Brain microvascular endothelial cell (primary cell): ENCODE data around the gene ZDHHC11.
"Not testable (repeated sequence)": the region's sequence is repeated elsewhere in the genome, so short reads cannot be mapped to it uniquely, and the experiment has no call there.

Experiments
- DNase-seq: peaks from one replicate; pipeline ENCODE4 v3.0.0-alpha.2; 2020
- H3K27ac ChIP-seq: fragments of 250-450 bp; sonication (Bioruptor Pico); 2 replicates; pipeline ENCODE4 v1.5.1; 2020; ENCODE audit warnings: mild to moderate bottlenecking, moderate library complexity
- H3K27me3 ChIP-seq: fragments of 250-450 bp; sonication (Bioruptor Pico); replicated peaks from 2 replicates; pipeline ENCODE4 v1.5.1; 2020; ENCODE audit warnings: mild to moderate bottlenecking
- H3K36me3 ChIP-seq: fragments of 250-450 bp; sonication (Bioruptor Pico); replicated peaks from 2 replicates; pipeline ENCODE4 v1.5.1; 2020; ENCODE audit warnings: mild to moderate bottlenecking
- H3K4me3 ChIP-seq: 2 replicates; pipeline ENCODE4 v1.5.1; 2011; ENCODE audit warnings: low read depth, mild to moderate bottlenecking, control low read depth, low read length, moderate library complexity
- in situ Hi-C: cut with HindIII; loops from 2 replicates; pipeline ENCODE4 v1.10.0; 2017; ENCODE audit warnings: low sequenced_read_pairs, low pct_ligation_motif_present
- TF ChIP-seq, protein P1 (sequence below): IDR thresholded peaks from 2 replicates; pipeline ENCODE4 v1.5.1; 2011; ENCODE audit warnings: low read depth, mild to moderate bottlenecking, moderate library complexity, low read length, control low read depth, inconsistent platforms; ENCODE audit errors: missing control alignments

The ZDHHC11 gene

DNA sequence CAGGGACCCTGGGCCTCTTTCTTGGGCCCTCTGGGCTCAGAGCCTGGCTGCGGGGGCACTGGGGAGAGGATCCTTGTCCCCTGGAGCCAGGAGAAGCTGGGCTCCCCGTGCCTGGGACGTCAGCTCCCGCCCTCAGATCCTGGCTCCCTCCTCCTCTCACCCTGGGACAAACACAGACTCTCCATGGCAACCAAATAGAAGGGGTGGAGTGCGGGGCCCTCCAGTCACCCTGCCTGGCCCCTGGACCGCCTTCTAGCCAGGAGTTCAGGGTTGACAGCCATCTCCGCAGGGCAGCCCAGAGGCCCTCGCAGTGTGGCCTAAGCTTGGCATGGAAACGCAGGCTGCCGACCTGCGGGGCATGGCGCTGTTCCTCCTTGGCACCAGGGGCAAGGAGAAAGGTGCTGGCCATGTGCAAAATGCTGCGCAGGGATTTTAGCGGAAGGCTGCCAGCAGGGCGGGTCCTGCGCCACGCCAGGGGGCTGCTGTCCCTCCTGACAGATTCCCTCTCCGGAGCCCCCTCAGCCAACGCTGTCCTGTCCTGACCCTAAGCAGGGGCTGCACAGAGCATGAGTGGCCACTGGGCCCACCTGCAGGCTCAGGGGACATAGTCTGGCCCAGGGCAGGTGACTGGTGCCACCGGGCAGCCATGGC lies 1.0 kb downstream of the ZDHHC11 start:
- DNase-seq: no peak
- Histone ChIP-seq H3K4me3 (no peak overlapping the region), H3K27ac (no peak overlapping the region), H3K36me3 (no peaks in the 10 kb centered on the region), H3K27me3 (peaks cover 9% of the 10 kb centered on the region)
- in situ Hi-C loops: no loop called here
- TF ChIP-seq, protein P1, sequence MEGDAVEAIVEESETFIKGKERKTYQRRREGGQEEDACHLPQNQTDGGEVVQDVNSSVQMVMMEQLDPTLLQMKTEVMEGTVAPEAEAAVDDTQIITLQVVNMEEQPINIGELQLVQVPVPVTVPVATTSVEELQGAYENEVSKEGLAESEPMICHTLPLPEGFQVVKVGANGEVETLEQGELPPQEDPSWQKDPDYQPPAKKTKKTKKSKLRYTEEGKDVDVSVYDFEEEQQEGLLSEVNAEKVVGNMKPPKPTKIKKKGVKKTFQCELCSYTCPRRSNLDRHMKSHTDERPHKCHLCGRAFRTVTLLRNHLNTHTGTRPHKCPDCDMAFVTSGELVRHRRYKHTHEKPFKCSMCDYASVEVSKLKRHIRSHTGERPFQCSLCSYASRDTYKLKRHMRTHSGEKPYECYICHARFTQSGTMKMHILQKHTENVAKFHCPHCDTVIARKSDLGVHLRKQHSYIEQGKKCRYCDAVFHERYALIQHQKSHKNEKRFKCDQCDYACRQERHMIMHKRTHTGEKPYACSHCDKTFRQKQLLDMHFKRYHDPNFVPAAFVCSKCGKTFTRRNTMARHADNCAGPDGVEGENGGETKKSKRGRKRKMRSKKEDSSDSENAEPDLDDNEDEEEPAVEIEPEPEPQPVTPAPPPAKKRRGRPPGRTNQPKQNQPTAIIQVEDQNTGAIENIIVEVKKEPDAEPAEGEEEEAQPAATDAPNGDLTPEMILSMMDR: no peak

DNA sequence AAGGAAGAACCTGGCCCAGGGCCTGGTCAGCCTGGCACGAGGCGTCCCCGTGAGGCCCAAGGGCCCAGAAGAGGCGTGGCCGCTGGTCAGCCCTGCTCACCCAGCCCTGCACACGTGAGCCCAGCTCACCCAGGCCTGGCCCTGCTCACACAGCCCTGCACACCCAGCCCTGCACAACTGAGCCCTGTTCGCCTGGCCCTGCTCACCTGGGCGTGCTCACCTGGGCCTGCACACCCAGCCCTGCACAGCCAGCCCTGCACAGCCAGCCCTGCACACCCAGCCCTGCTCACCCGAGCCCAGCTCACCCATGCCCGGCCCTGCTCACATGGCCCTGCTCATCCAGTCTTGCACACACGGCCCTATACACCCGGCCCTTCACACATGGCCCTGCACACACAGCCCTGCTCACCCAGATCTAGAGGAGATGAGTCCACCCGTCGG lies 2.1 kb downstream of the ZDHHC11 start:
- Histone ChIP-seq H3K27me3 (peaks cover 9% of the 10 kb centered on the region), H3K4me3 (no peak overlapping the region), H3K36me3 (no peaks in the 10 kb centered on the region), H3K27ac (no peak overlapping the region)
- no peak for DNase-seq
- in situ Hi-C loops: no loop called here
- TF ChIP-seq, protein P1: no peak

DNA sequence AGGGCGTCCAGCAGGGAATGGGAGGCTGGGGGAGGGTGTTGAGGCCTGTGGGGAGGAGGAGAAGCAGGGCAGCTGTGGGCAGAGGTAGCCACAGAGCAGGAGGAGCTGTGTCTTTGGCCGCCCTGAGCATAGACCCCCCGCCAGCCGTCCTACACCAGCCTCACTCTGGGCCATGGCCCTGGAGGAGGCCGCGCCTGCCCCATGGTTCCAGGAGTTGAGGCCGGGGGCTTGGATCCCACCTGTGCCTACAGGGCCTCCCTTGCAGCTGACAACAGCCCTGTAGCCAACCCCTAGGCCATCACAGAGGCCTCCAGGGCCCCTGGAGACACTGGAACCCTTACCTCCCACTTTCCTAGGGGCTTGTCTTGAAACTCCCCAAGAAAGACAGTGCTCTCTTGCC lies 3.0 kb downstream of the ZDHHC11 start:
- H3K27me3 ChIP-seq, H3K36me3 ChIP-seq, in situ Hi-C loops, DNase-seq, H3K4me3 ChIP-seq, H3K27ac ChIP-seq: not testable (repeated sequence)

DNA sequence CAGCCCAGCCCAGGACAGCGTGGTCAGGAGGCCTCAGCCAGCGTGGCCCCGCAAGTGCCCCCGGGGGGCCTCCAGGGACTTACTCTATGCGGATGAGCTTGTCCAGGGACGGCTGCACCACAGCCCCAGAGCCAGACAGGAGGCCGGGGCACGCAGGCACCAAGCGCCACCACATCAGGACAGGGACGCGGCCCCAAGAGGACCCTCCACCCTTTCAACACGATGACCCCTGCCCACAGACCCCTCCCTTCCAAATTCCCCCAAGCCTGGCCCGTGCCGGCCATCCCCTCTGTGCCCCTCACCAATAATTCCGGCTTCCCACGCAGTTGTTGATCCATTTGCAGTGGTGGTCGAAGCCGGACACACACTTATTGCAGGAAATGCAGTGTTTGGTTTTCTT lies 3.6 kb downstream of the ZDHHC11 start:
- DNase-seq, in situ Hi-C loops, H3K27ac ChIP-seq, H3K27me3 ChIP-seq, H3K4me3 ChIP-seq, H3K36me3 ChIP-seq: not testable (repeated sequence)

DNA sequence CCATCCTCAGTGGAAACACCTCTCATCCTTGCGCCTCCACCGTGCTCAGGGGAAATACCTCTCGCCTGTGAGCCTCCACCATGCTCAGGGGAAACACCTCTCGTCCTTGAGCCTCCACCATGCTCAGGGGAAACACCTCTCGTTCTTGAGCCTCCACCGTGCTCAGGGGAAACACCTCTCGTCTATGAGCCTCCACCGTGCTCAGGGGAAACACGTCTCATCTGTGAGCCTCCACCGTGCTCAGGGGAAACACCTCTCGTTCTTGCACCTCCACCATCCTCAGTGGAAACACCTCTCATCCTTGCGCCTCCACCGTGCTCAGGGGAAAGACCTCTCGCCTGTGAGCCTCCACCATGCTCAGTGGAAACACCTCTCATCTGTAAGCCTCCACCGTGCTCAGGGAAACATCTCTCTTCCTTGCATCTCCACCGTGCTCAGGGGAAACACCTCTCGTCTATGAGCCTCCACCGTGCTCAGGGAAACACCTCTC lies 4.1 kb downstream of the ZDHHC11 start:
- in situ Hi-C loops: not testable (repeated sequence)

DNA sequence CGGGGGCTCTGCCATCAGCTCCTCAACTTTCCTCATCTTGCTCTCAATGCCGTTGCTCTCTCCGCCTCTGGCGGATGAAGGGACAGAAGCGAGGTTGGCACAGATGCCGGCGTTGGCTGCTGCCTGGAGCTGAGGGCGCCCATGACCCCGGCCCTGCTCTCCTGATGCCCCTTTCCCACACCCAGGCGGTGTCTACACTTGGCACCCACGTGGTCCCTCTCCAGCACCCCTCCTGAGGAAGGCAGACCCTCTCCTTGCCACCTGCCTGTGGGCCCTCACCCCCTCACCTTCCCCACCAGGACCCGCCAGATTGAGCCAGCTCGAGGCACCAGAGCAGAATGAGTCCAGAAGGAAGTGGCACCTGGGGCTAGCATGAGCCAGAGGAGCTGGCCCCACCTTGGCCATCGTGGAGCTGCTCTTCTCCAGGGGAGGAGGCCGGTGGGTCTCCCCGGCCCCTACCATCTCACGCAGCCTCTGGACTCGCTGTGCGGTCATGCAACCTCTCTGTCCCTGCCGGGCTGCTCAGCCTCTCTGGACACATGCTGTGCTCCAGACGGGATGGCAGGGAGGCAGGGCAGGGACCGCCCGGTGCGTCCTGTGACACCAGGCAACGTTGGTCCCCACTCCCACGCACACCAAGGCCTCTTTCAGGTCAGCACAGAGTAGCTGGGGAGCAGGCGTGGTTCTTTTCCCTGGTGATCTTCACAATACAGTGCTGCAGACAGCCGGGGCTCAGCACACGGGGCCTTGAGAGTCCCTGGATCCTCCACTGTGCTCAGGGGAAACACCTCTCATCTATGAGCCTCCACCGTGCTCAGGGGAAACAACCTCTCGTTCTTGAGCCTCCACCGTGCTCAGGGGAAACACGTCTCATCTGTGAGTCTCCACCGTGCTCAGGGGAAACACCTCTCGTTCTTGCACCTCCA lies 4.8 kb downstream of the ZDHHC11 start:
- H3K27me3 ChIP-seq, H3K36me3 ChIP-seq, in situ Hi-C loops, H3K4me3 ChIP-seq, DNase-seq, H3K27ac ChIP-seq: not testable (repeated sequence)

More for the DNA sequence above, 4.1 kb downstream of the ZDHHC11 start:
- H3K36me3 ChIP-seq, H3K27ac ChIP-seq, H3K27me3 ChIP-seq, DNase-seq, H3K4me3 ChIP-seq: not testable (repeated sequence)

DNA sequence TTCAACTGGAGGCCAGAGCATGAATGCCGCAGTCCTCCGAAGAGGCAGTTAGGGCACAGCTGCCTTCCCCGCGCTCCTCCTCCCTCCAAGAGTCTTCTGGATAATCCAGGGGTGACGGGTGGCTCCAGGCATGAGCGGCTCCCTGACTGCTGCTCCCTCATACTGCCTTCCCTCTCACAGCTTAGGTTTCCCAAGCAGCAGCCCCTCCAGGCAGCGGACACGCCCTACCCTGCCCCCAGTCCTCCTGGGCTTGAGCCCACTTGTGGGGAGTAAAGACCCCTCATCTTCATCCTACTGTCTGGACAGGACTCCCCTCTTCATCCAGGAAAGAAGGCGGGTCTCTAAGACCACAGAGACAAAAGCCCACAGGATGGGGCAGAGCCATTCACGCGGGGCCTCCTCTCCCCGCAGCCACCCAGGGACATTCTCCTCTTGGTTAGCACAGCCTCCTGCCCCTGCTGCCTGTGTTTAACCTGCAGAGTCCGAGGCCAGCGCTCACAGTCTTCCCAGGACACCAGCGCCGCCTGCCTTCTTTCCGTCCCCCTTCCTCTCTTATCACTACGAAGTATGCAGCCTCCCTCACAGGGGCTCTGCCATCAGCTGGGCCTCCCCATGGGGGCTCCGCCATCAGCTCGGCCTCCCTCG lies 5.6 kb downstream of the ZDHHC11 start:
- H3K4me3 ChIP-seq, H3K27ac ChIP-seq, H3K36me3 ChIP-seq, DNase-seq, H3K27me3 ChIP-seq, in situ Hi-C loops: not testable (repeated sequence)

DNA sequence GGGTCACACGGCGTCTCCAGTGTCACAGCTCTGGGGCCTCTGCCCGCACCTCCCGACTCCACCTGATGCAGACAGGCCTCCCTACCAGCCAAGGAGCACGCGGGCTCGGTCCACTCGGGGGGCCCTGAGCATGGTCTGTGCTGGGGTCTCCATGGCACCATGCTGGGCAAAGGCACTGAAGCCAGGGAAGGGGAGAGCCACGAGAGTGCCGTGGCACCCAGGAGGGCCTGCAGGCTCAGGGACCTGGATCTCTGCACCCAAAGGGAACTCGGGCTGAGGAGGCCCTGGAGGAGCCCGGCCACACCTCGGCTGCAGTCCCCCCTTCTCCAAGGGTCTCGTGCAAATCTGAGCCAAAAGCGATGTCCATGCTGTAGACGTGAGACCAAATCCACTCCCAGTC lies 6.4 kb downstream of the ZDHHC11 start:
- H3K27ac ChIP-seq, in situ Hi-C loops, DNase-seq, H3K27me3 ChIP-seq, H3K36me3 ChIP-seq, H3K4me3 ChIP-seq: not testable (repeated sequence)

DNA sequence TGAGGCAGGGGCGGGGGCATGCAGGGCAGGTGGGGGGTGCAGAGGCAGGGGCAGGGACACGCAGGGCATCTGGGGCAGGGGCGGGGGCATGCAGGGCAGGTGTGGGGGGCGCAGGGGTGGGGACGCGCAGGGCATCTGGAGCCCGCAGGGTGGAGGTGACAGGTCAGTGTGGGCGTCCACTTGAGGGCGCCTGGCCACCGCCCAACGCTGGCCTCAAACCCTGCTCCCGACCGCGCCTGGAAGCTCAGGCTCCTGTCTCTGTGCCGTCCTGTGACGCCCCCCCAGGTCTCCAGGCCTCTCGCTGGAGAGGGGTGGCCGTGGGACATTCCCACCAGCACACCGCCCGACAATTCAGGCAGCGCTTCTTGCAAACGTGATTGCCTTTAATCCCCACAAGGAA lies 6.9 kb downstream of the ZDHHC11 start:
- H3K36me3 ChIP-seq, in situ Hi-C loops, H3K27ac ChIP-seq, H3K4me3 ChIP-seq, H3K27me3 ChIP-seq, DNase-seq: not testable (repeated sequence)

DNA sequence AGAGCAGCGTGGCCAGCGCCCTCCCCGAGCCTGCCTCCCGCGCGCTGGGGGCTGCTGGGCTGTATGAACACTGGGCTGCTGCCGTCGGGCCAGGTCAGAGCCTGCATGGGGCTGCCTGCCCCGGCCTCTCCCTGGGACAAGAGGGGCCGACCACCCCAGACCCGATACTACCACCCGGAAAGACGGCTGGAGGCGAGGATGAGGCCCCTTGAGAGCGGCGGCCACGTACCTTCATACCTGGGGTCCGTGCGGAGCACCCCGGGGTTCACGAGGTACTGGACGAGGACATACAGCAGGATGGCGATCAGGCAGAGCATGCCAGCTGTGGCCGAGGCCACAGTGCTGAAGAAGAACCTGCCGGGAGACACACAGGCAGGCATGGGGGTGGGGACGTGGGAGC lies 7.4 kb downstream of the ZDHHC11 start:
- H3K27ac ChIP-seq, in situ Hi-C loops, H3K36me3 ChIP-seq, DNase-seq, H3K4me3 ChIP-seq, H3K27me3 ChIP-seq: not testable (repeated sequence)

DNA sequence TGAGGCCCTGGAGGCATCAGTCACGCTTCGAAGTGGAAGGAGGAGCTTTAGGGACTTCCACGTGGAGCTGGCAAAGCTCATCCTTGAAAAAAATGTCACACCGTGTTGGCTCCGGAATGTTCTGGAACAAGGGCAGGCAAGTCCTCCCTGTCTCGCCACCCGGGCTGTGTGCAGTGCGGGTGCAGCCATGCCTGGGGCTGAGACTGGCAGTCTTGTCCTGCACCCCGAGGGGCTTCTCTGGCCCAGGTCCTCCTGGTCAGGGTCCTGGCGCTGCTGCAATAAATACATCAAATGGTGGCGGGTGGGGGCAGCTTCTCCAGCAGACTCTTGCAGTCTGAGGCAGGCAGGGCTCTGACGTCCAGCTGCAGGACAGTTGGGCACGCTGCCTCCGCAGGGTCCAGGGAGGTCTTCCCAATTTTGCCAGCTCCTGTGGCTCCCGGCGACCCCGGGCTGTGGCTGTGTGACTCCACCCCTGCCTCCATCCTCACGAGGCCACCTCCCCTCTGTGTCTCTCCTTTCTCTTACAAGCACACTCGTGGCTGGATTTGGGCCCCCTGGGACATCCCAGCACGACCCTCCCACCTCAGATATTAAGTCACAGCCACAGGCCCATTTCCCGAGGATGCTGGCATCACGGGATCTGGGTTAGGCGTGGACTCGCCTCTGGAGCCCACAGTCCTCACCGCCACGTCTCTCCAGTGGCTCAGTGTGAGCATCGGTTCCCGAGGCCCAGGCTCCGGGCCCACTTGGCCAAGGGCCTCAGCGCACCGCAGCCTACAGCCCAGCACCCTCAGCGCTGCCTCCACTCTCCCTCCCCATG lies 8.2 kb downstream of the ZDHHC11 start:
- DNase-seq, H3K27me3 ChIP-seq, H3K36me3 ChIP-seq, H3K4me3 ChIP-seq, H3K27ac ChIP-seq, in situ Hi-C loops: not testable (repeated sequence)
